HK-2 (cell line): ENCODE measurements around the gene SLC23A3.

Source experiments
- DNase-seq: peaks from one replicate; pipeline ENCODE4 v3.0.0-alpha.2; 2018; ENCODE audit not compliant: unreplicated experiment

SLC23A3 gene

GRCh38 chr2:219142329-219142728 lies 27.5 kb downstream of the SLC23A3 start:
- DNase-seq = peak; percentile 52

- DNase-seq = no peak
Measured at GRCh38 chr2:219140722-219141121, 29.1 kb downstream of the SLC23A3 start.

- no peak for DNase-seq
Measured at GRCh38 chr2:219133976-219134375, 35.9 kb downstream of the SLC23A3 start.

- DNase-seq = no peak
Measured at GRCh38 chr2:219131744-219132143, 38.1 kb downstream of the SLC23A3 start.

DNA sequence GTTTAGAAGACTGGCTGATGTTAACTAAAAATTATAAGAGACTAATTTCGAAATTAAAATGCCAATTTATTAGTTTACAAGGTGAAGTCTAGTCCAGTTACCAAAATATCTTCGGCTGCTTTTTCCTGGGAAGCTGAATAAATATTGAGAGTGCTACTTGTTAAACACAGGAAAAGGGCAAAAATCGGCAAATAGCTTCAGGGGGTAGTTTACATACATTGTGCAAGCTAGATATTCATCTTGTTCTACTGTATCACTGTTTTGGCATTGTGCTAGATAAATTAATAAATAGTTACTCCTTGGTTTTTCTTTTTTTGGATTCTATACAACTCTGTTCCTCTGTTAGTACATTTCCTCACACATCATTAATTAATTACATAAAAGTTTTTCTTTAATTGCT lies 38.5 kb downstream of the SLC23A3 start:
- DNase-seq = no peak

GRCh38 chr2:219129589-219129988 lies 40.2 kb downstream of the SLC23A3 start:
- DNase-seq = no peak

DNA sequence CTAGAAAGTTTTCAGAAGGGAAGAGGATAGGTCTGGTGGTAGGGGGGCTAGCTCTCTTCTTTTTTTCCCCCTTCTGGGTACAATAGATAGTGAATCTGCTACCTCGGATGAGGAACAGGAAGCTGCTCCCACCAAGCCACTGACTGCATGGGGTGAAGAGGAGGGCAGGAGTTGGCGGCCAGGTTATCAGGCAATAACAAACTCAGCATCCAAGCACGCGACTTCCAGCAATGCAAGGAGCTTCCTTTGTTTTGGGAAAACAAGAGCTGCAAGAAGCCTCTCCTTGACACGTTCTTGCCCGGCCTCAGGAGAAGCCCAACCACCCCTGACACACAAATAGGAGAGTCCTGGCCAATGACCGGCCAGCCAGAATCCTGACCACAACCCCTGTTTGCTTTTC lies 41.4 kb downstream of the SLC23A3 start:
- no peak for DNase-seq

GRCh38 chr2:219127037-219127635 lies 42.7 kb downstream of the SLC23A3 start:
- no peak for DNase-seq

DNA sequence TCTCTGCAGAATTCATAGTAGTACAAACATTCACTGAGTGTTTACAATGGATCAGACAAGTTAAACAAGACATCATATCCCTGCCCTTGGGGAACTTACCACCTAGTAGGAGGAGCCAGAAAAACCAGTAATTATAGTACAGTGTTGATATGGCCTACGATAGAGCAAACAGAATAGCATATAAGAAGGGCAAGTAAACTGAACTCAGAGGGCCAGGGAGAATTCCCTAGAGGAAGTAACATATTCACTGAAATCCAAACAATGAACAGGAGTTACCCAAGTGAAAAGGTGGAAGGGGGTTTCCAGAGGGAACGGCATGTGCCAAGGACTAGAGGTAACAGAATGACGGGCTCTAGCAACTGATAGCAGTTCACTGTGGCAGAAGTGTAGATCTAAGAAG lies 43.3 kb downstream of the SLC23A3 start:
- DNase-seq = no peak

GRCh38 chr2:219125886-219126270 lies 44.0 kb downstream of the SLC23A3 start:
- DNase-seq = no peak

- peak; percentile 89 for DNase-seq
Measured at GRCh38 chr2:219125225-219125885, 44.5 kb downstream of the SLC23A3 start.

DNA sequence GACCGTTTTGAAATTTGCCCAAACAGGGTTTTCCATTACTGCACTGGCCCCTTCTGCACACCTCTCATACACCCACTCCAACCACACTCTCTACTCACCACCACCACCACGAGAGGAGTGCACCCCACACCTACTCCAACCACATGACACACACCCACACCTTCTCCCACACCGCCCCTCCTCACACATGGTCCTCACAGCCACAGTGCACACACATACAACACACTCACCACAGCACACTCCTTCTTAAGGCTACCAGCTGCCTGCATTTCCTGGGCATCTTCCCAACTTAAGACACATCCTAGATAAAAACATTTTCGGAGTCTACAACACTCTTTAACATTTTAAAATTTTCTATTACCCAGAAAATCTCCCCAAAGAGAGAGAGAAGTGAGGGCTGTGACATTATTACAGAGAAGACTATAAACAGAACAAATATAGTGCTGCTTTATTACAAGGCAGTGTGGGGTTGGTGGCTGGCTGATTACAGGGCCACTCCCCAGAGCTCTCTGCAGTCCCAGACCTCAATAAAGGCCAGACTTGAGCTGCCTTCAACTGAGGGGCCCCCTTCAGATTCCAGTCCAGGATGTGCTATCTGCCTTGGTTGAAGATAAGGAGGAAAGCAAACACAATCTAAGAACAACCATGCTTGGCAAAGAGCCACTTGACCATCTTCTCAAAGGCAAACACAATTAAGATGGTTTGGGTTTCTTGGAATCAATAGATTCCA lies 45.3 kb downstream of the SLC23A3 start:
- no peak for DNase-seq

GRCh38 chr2:219123356-219124135 lies 46.3 kb downstream of the SLC23A3 start:
- DNase-seq = no peak

- no peak for DNase-seq
Measured at GRCh38 chr2:219122202-219122980, 47.4 kb downstream of the SLC23A3 start.

- DNase-seq = no peak
Measured at GRCh38 chr2:219120082-219120481, 49.7 kb downstream of the SLC23A3 start.

GRCh38 chr2:219119422-219120043 lies 50.3 kb downstream of the SLC23A3 start:
- peak; percentile 49 for DNase-seq

DNA sequence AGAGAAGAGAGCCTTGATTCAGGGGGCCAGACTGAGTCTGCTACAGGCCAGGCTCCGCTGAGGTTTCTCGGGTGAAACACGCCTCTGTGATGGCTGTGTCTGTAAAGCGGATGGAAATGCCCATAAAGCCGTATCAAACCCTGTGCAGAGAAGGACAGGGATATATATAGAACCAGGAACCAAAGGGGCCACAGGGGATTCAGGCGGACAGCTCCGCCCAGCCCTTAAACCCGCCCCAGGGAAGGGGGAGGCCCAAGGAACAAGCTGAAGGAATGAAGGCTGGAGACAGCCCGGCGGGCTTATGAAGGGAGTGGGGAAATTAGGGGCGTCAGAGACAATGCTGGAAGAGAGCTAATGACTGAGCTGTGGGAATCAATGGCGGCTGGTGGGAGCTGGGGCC lies 51.3 kb downstream of the SLC23A3 start:
- no peak for DNase-seq

DNA sequence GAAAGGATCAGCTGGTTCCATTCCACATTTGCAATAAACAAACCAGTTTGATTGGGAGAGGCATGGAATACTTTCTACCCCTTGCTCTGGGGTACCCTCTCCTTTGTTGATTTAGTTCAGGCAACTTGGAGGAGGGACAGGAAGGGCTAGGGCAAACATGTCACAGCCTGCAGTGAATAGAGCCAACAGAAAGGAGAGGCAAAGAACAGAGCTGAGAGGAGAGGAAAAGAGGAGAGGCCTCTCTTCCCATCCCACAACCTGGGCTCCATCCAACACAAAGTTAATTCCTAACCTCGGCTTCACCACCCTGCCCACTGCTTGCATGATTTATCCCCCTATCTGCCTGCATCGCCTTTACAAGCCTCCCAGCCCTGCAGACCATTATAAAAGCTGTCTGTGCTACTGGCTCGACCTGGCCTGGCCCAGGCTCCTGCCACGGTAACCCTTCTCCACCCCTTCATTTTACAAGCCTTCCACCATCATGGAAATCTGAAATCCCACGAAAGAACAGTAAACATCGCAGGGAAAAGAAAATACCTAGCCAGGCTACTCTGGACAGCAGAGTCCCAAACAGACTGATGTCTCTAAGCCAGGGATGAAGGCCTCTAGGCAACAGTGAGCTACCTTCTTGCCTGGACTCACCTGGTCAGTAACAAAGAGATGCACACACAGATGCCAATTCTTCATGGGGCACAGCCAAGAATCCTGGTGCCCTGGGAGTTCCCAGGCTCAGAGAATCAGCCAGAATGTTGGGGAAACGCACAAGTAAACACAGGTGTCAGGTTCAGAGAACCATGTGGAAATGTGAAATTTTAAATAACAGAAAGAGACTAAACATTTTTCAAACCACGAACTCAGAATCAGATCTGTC lies 52.8 kb downstream of the SLC23A3 start:
- DNase-seq = peak; percentile 41

DNA sequence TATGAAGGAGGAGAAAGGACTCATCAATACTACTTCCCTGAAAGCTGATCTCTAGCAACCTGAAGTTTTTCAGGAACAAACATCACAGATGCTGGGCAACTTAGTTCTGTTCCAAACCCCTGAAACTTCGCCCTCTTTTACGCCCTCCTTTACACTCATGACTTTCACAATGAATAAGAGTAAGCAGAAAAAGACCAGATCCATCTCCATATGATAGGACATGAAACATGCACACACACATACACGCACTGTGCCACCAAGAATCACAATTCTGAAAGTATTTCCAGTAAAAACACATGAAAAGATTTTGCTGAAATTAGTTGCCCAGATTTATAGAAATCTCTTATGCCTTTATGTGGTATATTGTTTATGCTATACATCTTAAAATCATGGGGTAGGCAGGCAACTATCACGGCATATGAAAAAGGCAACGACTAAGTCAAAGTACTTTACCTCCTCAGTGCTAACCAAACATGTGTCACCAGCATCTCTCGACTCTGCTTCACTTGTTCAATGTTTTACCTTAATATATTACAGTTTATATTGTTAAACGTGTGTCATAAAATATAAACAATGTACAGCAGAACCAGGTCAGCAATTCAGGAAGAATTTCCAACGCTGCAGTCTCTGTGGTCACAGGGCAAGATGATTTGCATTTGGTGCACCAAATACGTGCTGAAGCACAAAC lies 57.0 kb downstream of the SLC23A3 start:
- DNase-seq = no peak

GRCh38 chr2:219112062-219112406 lies 57.8 kb downstream of the SLC23A3 start:
- no peak for DNase-seq
